ENCODE measurements around the gene CAMTA1. TPM values are rescaled to one million over a fixed set of nuclear protein-coding genes. Genes with fewer than 3 reads are reported as not detected.

Gene CAMTA1
- total and polyA plus RNA-seq, 4 donors = 48.1 to 140 (median 52.3) TPM

- H3K4me3 ChIP-seq = no peak overlapping the region
- peaks cover 3 to 13% (median 3%) of the 10 kb centered on the region in 3 donors for H3K27me3 ChIP-seq (ENCODE audit: control insufficient read depth in 3 of 3, insufficient read depth in 3 of 3, low read length in 2 of 3)
- H3K36me3 ChIP-seq (ENCODE audit: control insufficient read depth in 4 of 4, insufficient read depth in 4 of 4, low read length in 4 of 4) = no peaks in the 10 kb centered on the region
- peaks cover 0 to 7% (median 0%) of the 10 kb centered on the region in 5 donors for H3K4me1 ChIP-seq (ENCODE audit: control insufficient read depth in 5 of 5, insufficient read depth in 5 of 5, low read length in 5 of 5)
- ATAC-seq (ENCODE audit: insufficient read depth, low FRiP score) (no peak), DNase-seq (no peak)
- TF ChIP-seq, protein P1, sequence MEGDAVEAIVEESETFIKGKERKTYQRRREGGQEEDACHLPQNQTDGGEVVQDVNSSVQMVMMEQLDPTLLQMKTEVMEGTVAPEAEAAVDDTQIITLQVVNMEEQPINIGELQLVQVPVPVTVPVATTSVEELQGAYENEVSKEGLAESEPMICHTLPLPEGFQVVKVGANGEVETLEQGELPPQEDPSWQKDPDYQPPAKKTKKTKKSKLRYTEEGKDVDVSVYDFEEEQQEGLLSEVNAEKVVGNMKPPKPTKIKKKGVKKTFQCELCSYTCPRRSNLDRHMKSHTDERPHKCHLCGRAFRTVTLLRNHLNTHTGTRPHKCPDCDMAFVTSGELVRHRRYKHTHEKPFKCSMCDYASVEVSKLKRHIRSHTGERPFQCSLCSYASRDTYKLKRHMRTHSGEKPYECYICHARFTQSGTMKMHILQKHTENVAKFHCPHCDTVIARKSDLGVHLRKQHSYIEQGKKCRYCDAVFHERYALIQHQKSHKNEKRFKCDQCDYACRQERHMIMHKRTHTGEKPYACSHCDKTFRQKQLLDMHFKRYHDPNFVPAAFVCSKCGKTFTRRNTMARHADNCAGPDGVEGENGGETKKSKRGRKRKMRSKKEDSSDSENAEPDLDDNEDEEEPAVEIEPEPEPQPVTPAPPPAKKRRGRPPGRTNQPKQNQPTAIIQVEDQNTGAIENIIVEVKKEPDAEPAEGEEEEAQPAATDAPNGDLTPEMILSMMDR (IDR thresholded peaks at IDR 0.05; ENCODE audit: control extremely low read depth, extremely low read depth) = no peak
- no peak overlapping the region for H3K9ac ChIP-seq (ENCODE audit: insufficient read depth in 1 of 2, low read length in 2 of 2)
- no peak overlapping the region for H3K27ac ChIP-seq (ENCODE audit: low read depth in 1 of 2, low read length in 1 of 2)
- 77 to 84% methylated on average over 7 of the region's 7 CpGs for WGBS, 2 donors
- peaks cover 0 to 8% (median 3%) of the 10 kb centered on the region in 4 donors for H3K9me3 ChIP-seq (ENCODE audit: control insufficient read depth in 4 of 4, insufficient read depth in 3 of 4, low read length in 3 of 4)
These were observed 320.0 kb downstream of the CAMTA1 start for GRCh38 chr1:7105269-7105668.

DNA sequence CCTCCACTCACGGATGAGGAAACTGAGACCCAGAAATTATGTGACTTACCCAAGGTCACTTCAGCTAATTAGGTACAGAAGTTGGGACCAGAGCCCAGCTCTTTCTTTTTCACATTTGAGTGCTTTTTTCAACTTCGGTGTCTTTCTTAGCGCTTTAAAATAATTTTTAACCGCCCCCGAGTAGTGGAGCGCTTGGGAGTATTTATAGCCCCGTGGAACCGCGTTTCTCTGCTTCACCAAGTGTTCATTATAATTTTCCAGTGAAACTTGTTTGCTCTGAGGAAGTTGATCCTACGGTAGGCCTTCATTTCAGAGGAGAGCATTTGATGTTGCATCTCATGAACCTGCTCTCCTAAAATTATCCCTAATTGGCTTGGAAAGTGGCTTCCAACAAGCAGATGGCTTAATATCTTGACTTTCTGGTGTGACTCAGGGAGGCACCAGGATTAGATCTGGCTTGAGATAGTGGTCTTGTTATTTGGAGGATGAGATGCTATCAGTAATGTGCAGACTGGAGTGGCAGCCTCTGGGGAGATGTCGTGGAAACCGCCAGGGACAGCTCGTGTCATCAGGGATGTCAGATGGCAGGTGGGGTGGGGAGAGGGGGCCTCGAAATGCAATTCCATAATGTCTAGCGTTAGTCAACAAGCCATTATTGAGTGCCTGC lies 321.3 kb downstream of the CAMTA1 start:
- H3K27me3 ChIP-seq (ENCODE audit: control insufficient read depth in 3 of 3, insufficient read depth in 3 of 3, low read length in 2 of 3) = peaks cover 3 to 11% (median 3%) of the 10 kb centered on the region in 3 donors
- H3K9me3 ChIP-seq (ENCODE audit: control insufficient read depth in 4 of 4, insufficient read depth in 3 of 4, low read length in 3 of 4) = peaks cover 0 to 8% (median 3%) of the 10 kb centered on the region in 4 donors
- H3K4me3 ChIP-seq = no peak overlapping the region
- DNase-seq = no peak
- no peak overlapping the region for H3K27ac ChIP-seq (ENCODE audit: low read depth in 1 of 2, low read length in 1 of 2)
- WGBS, 2 donors = 83% methylated on average over 15 of the region's 15 CpGs
- no peak overlapping the region for H3K9ac ChIP-seq (ENCODE audit: insufficient read depth in 1 of 2, low read length in 2 of 2)
- H3K4me1 ChIP-seq (ENCODE audit: control insufficient read depth in 5 of 5, insufficient read depth in 5 of 5, low read length in 5 of 5) = peaks cover 0 to 7% (median 0%) of the 10 kb centered on the region in 5 donors
- ATAC-seq (ENCODE audit: insufficient read depth, low FRiP score) = no peak
- H3K36me3 ChIP-seq (ENCODE audit: control insufficient read depth in 4 of 4, insufficient read depth in 4 of 4, low read length in 4 of 4) = no peaks in the 10 kb centered on the region
- TF ChIP-seq, protein P1 (IDR thresholded peaks at IDR 0.05; ENCODE audit: control extremely low read depth, extremely low read depth) = no peak

- Histone ChIP-seq H3K4me1 (ENCODE audit: control insufficient read depth in 5 of 5, insufficient read depth in 5 of 5, low read length in 5 of 5) (peaks cover 0 to 7% (median 0%) of the 10 kb centered on the region in 5 donors), H3K27me3 (ENCODE audit: control insufficient read depth in 3 of 3, insufficient read depth in 3 of 3, low read length in 2 of 3) (peaks cover 3 to 7% (median 3%) of the 10 kb centered on the region in 3 donors), H3K27ac (ENCODE audit: low read depth in 1 of 2, low read length in 1 of 2) (no peak overlapping the region), H3K36me3 (ENCODE audit: control insufficient read depth in 4 of 4, insufficient read depth in 4 of 4, low read length in 4 of 4) (no peaks in the 10 kb centered on the region), H3K4me3 (no peak overlapping the region), H3K9ac (ENCODE audit: insufficient read depth in 1 of 2, low read length in 2 of 2) (no peak overlapping the region), H3K9me3 (ENCODE audit: control insufficient read depth in 4 of 4, insufficient read depth in 3 of 4, low read length in 3 of 4) (peaks cover 0 to 8% (median 3%) of the 10 kb centered on the region in 4 donors)
- TF ChIP-seq, protein P1 (IDR thresholded peaks at IDR 0.05; ENCODE audit: control extremely low read depth, extremely low read depth) = no peak
- 69 to 77% methylated on average over 17 of the region's 17 CpGs for WGBS, 2 donors
- DNase-seq (no peak), ATAC-seq (ENCODE audit: insufficient read depth, low FRiP score) (no peak)
These were observed 322.0 kb downstream of the CAMTA1 start for GRCh38 chr1:7107109-7107830.

Data from lung (tissue), 12 donors.